H1 (cell line): ENCODE results near the gene ZNF532. TPM values are rescaled to one million over a fixed set of nuclear protein-coding genes. Genes with fewer than 3 reads are reported as not detected.

Source experiments
- CTCF ChIA-PET: fragments of 300-600 bp; sonication (Branson Sonifier 250); formaldehyde crosslinking; loops from one replicate; lab custom pipeline; 2021; ENCODE audit not compliant: partially characterized antibody; lab: Charles Lee
- POLR2A ChIA-PET: fragments of 300-600 bp; sonication (Branson Sonifier 250); formaldehyde crosslinking; loops from one replicate; lab custom pipeline; 2021; ENCODE audit warnings: inconsistent platforms; ENCODE audit not compliant: partially characterized antibody; lab: Charles Lee
- DNase-seq, 2 experiments: peaks; one replicate each; pipeline versions ENCODE4 v3.0.0 to v3.0.0-alpha.2; 2010 to 2022; ENCODE audit warnings: low spot score in 2 of 2, low read depth in 1 of 2, mixed read lengths in 1 of 2
- FAIRE-seq: peaks from 2 replicates; lab custom pipeline; 2011; peaks lifted over from hg19 to GRCh38; lab: Jason Lieb, UNC
- H2AFZ ChIP-seq: 2 replicates; pipeline ENCODE4 v1.8.1; 2012; ENCODE audit warnings: low read length, inconsistent platforms
- H2AK5ac ChIP-seq: 2 replicates; pipeline ENCODE4 v1.6.1; 2013; ENCODE audit warnings: low read depth, low read length
- H2BK120ac ChIP-seq: replicated peaks from 2 replicates; pipeline ENCODE3; 2013; ENCODE audit warnings: low read depth, low read length, inconsistent platforms
- H2BK12ac ChIP-seq: 2 replicates; pipeline ENCODE4 v1.6.1; 2013; ENCODE audit warnings: low read depth, low read length
- H2BK15ac ChIP-seq: 2 replicates; pipeline ENCODE4 v1.6.1; 2013; ENCODE audit warnings: low read length
- H2BK20ac ChIP-seq: 2 replicates; pipeline ENCODE4 v1.6.1; 2013; ENCODE audit warnings: low read length
- H2BK5ac ChIP-seq: 2 replicates; pipeline ENCODE4 v1.6.1; 2013; ENCODE audit warnings: low read depth, low read length
- H3K14ac ChIP-seq: 2 replicates; pipeline ENCODE4 v1.6.1; 2013; ENCODE audit warnings: inconsistent platforms; ENCODE audit not compliant: insufficient read length
- H3K18ac ChIP-seq: 2 replicates; pipeline ENCODE4 v1.6.1; 2013; ENCODE audit warnings: low read length; ENCODE audit errors: extremely low read depth
- H3K23ac ChIP-seq: 2 replicates; pipeline ENCODE4 v1.6.1; 2013; ENCODE audit warnings: inconsistent platforms; ENCODE audit not compliant: insufficient read length
- H3K23me2 ChIP-seq: 2 replicates; pipeline ENCODE4 v1.6.1; 2013; ENCODE audit warnings: low read depth, low read length
- H3K27ac ChIP-seq: 2 replicates; pipeline ENCODE4 v1.6.1; 2011; ENCODE audit warnings: low read depth, low read length, inconsistent platforms
- H3K27me3 ChIP-seq, 4 experiments: replicated peaks in 1 of 4; 1 replicate in 1 of 4; 2 replicates in 3 of 4; pipeline versions ENCODE4 v1.6.1 to v1.8.1; 2011 to 2013; ENCODE audit warnings: low read length in 3 of 4, mild to moderate bottlenecking in 3 of 4, inconsistent platforms in 2 of 4, mixed read lengths in 2 of 4, moderate library complexity in 1 of 4; ENCODE audit not compliant: control insufficient read depth in 3 of 4, insufficient read depth in 3 of 4; ENCODE audit errors: extremely low read depth in 1 of 4
- H3K36me3 ChIP-seq, 4 experiments: 2 replicates each; pipeline versions ENCODE4 v1.6.1 to v1.8.1; 2011 to 2013; ENCODE audit warnings: mild to moderate bottlenecking in 4 of 4, low read length in 3 of 4, moderate library complexity in 2 of 4, control low read depth in 1 of 4, inconsistent platforms in 1 of 4; ENCODE audit not compliant: insufficient read depth in 4 of 4, control insufficient read depth in 2 of 4
- H3K4ac ChIP-seq: replicated peaks from 2 replicates; pipeline ENCODE3; 2013; ENCODE audit warnings: low read length, low read depth, mixed read lengths, inconsistent platforms; ENCODE audit not compliant: insufficient read length
- H3K4me1 ChIP-seq, 4 experiments: replicated peaks in 1 of 4; 1 replicate in 1 of 4; 2 replicates in 3 of 4; pipeline versions ENCODE4 v1.6.1 to v1.8.1; 2011 to 2013; ENCODE audit warnings: low read length in 3 of 4, inconsistent platforms in 2 of 4, mixed read lengths in 1 of 4; ENCODE audit not compliant: insufficient read depth in 4 of 4, control insufficient read depth in 3 of 4
- H3K4me2 ChIP-seq, 2 experiments: 2 replicates each; pipeline versions ENCODE4 v1.6.1 to v1.8.1; 2011 to 2013; ENCODE audit warnings: low read depth in 2 of 2, low read length in 2 of 2, control low read depth in 1 of 2, inconsistent platforms in 1 of 2, mild to moderate bottlenecking in 1 of 2; ENCODE audit not compliant: insufficient read depth in 1 of 2
- H3K4me3 ChIP-seq, 4 experiments: fragments of 200-600, 300-600 bp in 1 of 4; sonication (generic), shearing (Covaris generic), sonication (Bioruptor Twin) in 1 of 4; 2 replicates each; pipeline versions ENCODE4 v1.5.1 to v1.8.1; 2011 to 2016; ENCODE audit warnings: low read length in 4 of 4, low read depth in 3 of 4, control low read depth in 2 of 4, inconsistent platforms in 2 of 4, mild to moderate bottlenecking in 2 of 4, mixed read lengths in 1 of 4, moderate library complexity in 1 of 4; ENCODE audit not compliant: insufficient read depth in 2 of 4; ENCODE audit errors: extremely low read depth in 1 of 4
- H3K56ac ChIP-seq: replicated peaks from 2 replicates; pipeline ENCODE3; 2013; ENCODE audit warnings: low read depth, mild to moderate bottlenecking, mixed read lengths, low read length, inconsistent platforms; ENCODE audit not compliant: insufficient read length
- H3K79me1 ChIP-seq: 2 replicates; pipeline ENCODE4 v1.6.1; 2013; ENCODE audit warnings: low read depth, low read length, control low read depth
- H3K79me2 ChIP-seq, 2 experiments: 2 replicates each; pipeline versions ENCODE4 v1.6.1 to v1.8.1; 2012 to 2013; ENCODE audit warnings: low read length in 2 of 2, mild to moderate bottlenecking in 2 of 2, inconsistent platforms in 1 of 2; ENCODE audit not compliant: insufficient read depth in 2 of 2, control insufficient read depth in 1 of 2
- H3K9ac ChIP-seq, 4 experiments: replicated peaks in 1 of 4; 1 replicate in 1 of 4; 2 replicates in 3 of 4; pipeline versions ENCODE4 v1.6.1 to v1.8.1; 2011 to 2013; ENCODE audit warnings: low read depth in 3 of 4, low read length in 3 of 4, control low read depth in 2 of 4, mild to moderate bottlenecking in 2 of 4, moderate library complexity in 2 of 4, inconsistent platforms in 1 of 4; ENCODE audit errors: extremely low read depth in 1 of 4
- H3K9me3 ChIP-seq, 2 experiments: 2 replicates each; pipeline versions ENCODE4 v1.6.1 to v1.8.1; 2012 to 2013; ENCODE audit warnings: mild to moderate bottlenecking in 2 of 2, moderate library complexity in 2 of 2, control low read depth in 1 of 2, inconsistent platforms in 1 of 2, low read depth in 1 of 2, low read length in 1 of 2, mixed read lengths in 1 of 2; ENCODE audit not compliant: insufficient read depth in 2 of 2
- H4K20me1 ChIP-seq, 2 experiments: replicated peaks in 1 of 2; 2 replicates each; pipeline versions ENCODE3 to v1.8.1; 2011 to 2013; ENCODE audit warnings: inconsistent platforms in 2 of 2, low read length in 2 of 2, mild to moderate bottlenecking in 1 of 2; ENCODE audit not compliant: insufficient read depth in 2 of 2, control insufficient read depth in 1 of 2
- H4K5ac ChIP-seq: 2 replicates; pipeline ENCODE4 v1.6.1; 2013; ENCODE audit warnings: low read length, low read depth, mixed read lengths, inconsistent platforms; ENCODE audit not compliant: insufficient read length
- H4K8ac ChIP-seq: 2 replicates; pipeline ENCODE4 v1.8.0; 2013; ENCODE audit warnings: mild to moderate bottlenecking, moderate library complexity, low read length, inconsistent platforms; ENCODE audit not compliant: insufficient read depth; ENCODE audit errors: extremely low read depth
- H4K91ac ChIP-seq: replicated peaks from 2 replicates; pipeline ENCODE3; 2013; ENCODE audit warnings: low read length, mixed read lengths, inconsistent platforms; ENCODE audit not compliant: insufficient read length
- CHD1 ChIP-seq: IDR thresholded peaks from 2 replicates; pipeline ENCODE4 v1.6.1; 2012; ENCODE audit warnings: low read depth, low read length, improper control_type of control experiment
- KDM1A ChIP-seq: fragments of 200-600, 300-600 bp; sonication (generic); IDR thresholded peaks from 2 replicates; pipeline ENCODE4 v1.7.1; 2016; ENCODE audit warnings: mild to moderate bottlenecking, low read length, borderline replicate concordance
- WGBS, 2 experiments: shearing (Covaris generic) in 1 of 2; methylation state at CpG; one replicate each; pipeline versions ENCODE4 v1.1.6 to v1.1.7; 2013 to 2015; ENCODE audit warnings: low lambda C conversion rate in 2 of 2, mixed read lengths in 2 of 2, inconsistent platforms in 1 of 2, low coverage in 1 of 2, missing lambda C conversion rate in 1 of 2; ENCODE audit not compliant: insufficient replicate concordance in 2 of 2, insufficient coverage in 1 of 2, insufficient read length in 1 of 2; ENCODE audit errors: extremely low coverage in 1 of 2, missing lambda C conversion rate in 1 of 2; 5-methylcytosine and 5-hydroxymethylcytosine counted together
- polyA plus RNA-seq, 7 experiments: library from polyadenylated mRNA; depleted of rRNA in 3 of 7; stranded (reverse) in 5 of 7; unstranded in 2 of 7; fragments of >200 nt in 5 of 7; fragments of 200-250 nt in 2 of 7; gene quantifications; 1 replicate in 5 of 7; 2 replicates in 1 of 7; 4 replicates in 1 of 7; pipeline versions ENCODE4 v1.2.1 to v1.2.3, GENCODE V29; 2011 to 2013; ENCODE audit warnings: missing spikeins in 2 of 7, mixed read lengths in 2 of 7
- total RNA-seq: library from RNA; stranded (reverse); fragmentation: NEBNext Ultra II Directional; extraction: Animal tissue kit (Norgen Biotek cat#: 25700); gene quantifications from 2 replicates; pipeline ENCODE4 v1.2.1, GENCODE V29; 2021

Gene ZNF532
- total and polyA plus RNA-seq, 2 of the 8 experiments (the other 6 are each of a cell fraction or from before 2014, with no cell fraction given) = 143 to 240 TPM

DNA sequence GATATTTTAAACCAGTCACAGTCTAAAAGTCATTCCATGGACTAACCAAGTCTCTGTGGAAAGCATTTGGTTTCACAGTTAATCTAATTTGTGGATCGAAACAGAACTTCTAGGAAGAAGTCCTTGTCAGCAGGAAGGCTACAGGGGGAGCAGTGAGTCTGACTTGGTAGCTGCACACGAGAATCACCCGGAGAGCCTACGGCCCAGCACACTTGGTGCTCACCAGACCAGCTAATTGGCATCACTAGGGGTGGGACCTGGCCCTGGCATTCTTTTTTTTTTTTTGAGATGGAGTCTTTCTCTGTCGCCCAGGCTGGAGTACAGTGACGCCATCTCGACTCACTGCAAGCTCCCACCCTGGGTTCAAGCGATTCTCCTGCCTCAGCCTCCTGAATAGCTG lies 97.7 kb downstream of the ZNF532 start:
- no peak overlapping the region for H3K56ac ChIP-seq
- no peaks in the 10 kb centered on the region for H3K4me1 ChIP-seq
- no peak overlapping the region for H2AFZ ChIP-seq
- no peaks in the 10 kb centered on the region for H3K9me3 ChIP-seq
- FAIRE-seq (no peak), DNase-seq (no peak)
- peaks cover 7 to 10% of the 10 kb centered on the region in 2 experiments for H4K20me1 ChIP-seq
- no peak overlapping the region for H4K91ac ChIP-seq
- TF ChIP-seq CHD1 (no peak), KDM1A (no peak)
- H4K5ac ChIP-seq = no peak overlapping the region
- ChIA-PET POLR2A (interaction anchor here (0.6 to 2.3 kb wide), 2 partner anchors 12 to 24 kb away, joined by 3 to 9 read pairs; no protein-coding TSS in a partner anchor), CTCF (interaction anchor here (0.8 to 1.3 kb wide), 3 partner anchors 11 to 94 kb away, joined by 5 to 8 read pairs (median 6); no protein-coding TSS in a partner anchor)
- no peak overlapping the region for H3K27ac ChIP-seq
- no peak overlapping the region for H4K8ac ChIP-seq
- H3K4ac ChIP-seq = no peak overlapping the region
- no peak overlapping the region for H3K14ac ChIP-seq
- no peak overlapping the region for H2AK5ac ChIP-seq
- no peak overlapping the region for H3K9ac ChIP-seq
- no peak overlapping the region for H3K18ac ChIP-seq
- no peak overlapping the region for H2BK120ac ChIP-seq
- WGBS, 2 experiments = 95% methylated on average over 8 of the region's 8 CpGs; no CpG with 5 or more reads in 1 of the 2 experiments
- peaks cover 5 to 70% (median 35%) of the 10 kb centered on the region in 4 experiments for H3K36me3 ChIP-seq
- no peaks in the 10 kb centered on the region; the same call in 1 of the 2 replicates for H3K79me1 ChIP-seq
- H3K23me2 ChIP-seq = no peaks in the 10 kb centered on the region
- H2BK5ac ChIP-seq = no peak overlapping the region
- no peak overlapping the region for H2BK12ac ChIP-seq
- H3K27me3 ChIP-seq = no peaks in the 10 kb centered on the region
- H2BK20ac ChIP-seq = no peak overlapping the region
- peaks cover 3 to 75% of the 10 kb centered on the region in 2 experiments; a peak in 3 of 4 replicates for H3K79me2 ChIP-seq
- H2BK15ac ChIP-seq = no peak overlapping the region
- H3K23ac ChIP-seq = no peak overlapping the region
- H3K4me3 ChIP-seq = no peak overlapping the region
- no peak overlapping the region for H3K4me2 ChIP-seq
